SK-N-SH (cell line): Measurements from ENCODE around the gene ZBTB45. TPM values are rescaled to one million over a fixed set of nuclear protein-coding genes. Genes with fewer than 3 reads are reported as not detected.

Experiments used
- CTCF ChIA-PET: fragments of 300-600, 350-600 bp; formaldehyde crosslinking; extraction: SDS; loops from one replicate; lab custom pipeline; 2021; lab: Yijun Ruan, JAX
- POLR2A ChIA-PET: fragments of 350-600 bp; sonication (Branson Sonifier 250); formaldehyde crosslinking; extraction: SDS; loops from one replicate; lab custom pipeline; 2020; ENCODE audit warnings: antibody characterized with exemption, inconsistent platforms; lab: Yijun Ruan, JAX
- DNase-seq: peaks from one replicate; pipeline ENCODE4 v3.0.0; 2012
- H2AFZ ChIP-seq: fragments of 200-600 bp; sonication (generic); 2 replicates; pipeline ENCODE4 v1.8.1; 2016; ENCODE audit warnings: antibody characterized with exemption, mild to moderate bottlenecking, low read depth
- H3F3A ChIP-seq: fragments of 200-600 bp; sonication (generic); replicated peaks from 2 replicates; pipeline ENCODE3; 2016; ENCODE audit warnings: antibody characterized with exemption, mild to moderate bottlenecking; ENCODE audit not compliant: insufficient read depth
- H3K27ac ChIP-seq, 2 experiments: fragments of 200-500 bp in 1 of 2; fragments of 200-600 bp in 1 of 2; sonication (Bioruptor generic) in 1 of 2; sonication (generic), shearing (Covaris generic) in 1 of 2; 2 replicates each; pipeline versions ENCODE4 v1.5.1 to v1.6.1; 2014 to 2016; ENCODE audit warnings: low read depth in 2 of 2, inconsistent platforms in 1 of 2, low read length in 1 of 2, mild to moderate bottlenecking in 1 of 2, mixed read lengths in 1 of 2
- H3K27me3 ChIP-seq: fragments of 200-600 bp; sonication (generic), shearing (Covaris generic); 2 replicates; pipeline ENCODE4 v1.6.1; 2016; ENCODE audit warnings: mixed run types; ENCODE audit not compliant: insufficient read depth
- H3K36me3 ChIP-seq, 2 experiments: fragments of 200-500 bp in 1 of 2; fragments of 200-600 bp in 1 of 2; sonication (Bioruptor generic) in 1 of 2; sonication (generic) in 1 of 2; replicated peaks in 1 of 2; 2 replicates each; pipeline versions ENCODE3 to v1.5.1; 2014 to 2016; ENCODE audit warnings: low read length in 1 of 2, mild to moderate bottlenecking in 1 of 2; ENCODE audit not compliant: insufficient read depth in 2 of 2, control insufficient read depth in 1 of 2
- H3K4me1 ChIP-seq, 2 experiments: fragments of 200-500 bp in 1 of 2; fragments of 200-600 bp in 1 of 2; sonication (Bioruptor generic) in 1 of 2; sonication (generic), shearing (Covaris generic) in 1 of 2; 2 replicates each; pipeline versions ENCODE4 v1.5.1 to v1.6.1; 2014 to 2016; ENCODE audit warnings: low read depth in 1 of 2, low read length in 1 of 2, mixed run types in 1 of 2; ENCODE audit not compliant: insufficient read depth in 2 of 2, control insufficient read depth in 1 of 2
- H3K4me2 ChIP-seq: fragments of 200-600 bp; sonication (generic), shearing (Covaris generic); 2 replicates; pipeline ENCODE4 v1.6.1; 2017; ENCODE audit warnings: mixed run types
- H3K4me3 ChIP-seq, 2 experiments: fragments of 200-500 bp in 1 of 2; fragments of 200-600 bp in 1 of 2; sonication (Bioruptor generic) in 1 of 2; sonication (generic), shearing (Covaris generic) in 1 of 2; 2 replicates each; pipeline versions ENCODE4 v1.5.1 to v1.8.1; 2014 to 2016; ENCODE audit warnings: low read depth in 2 of 2, inconsistent platforms in 1 of 2, low read length in 1 of 2, mild to moderate bottlenecking in 1 of 2, mixed read lengths in 1 of 2, moderate library complexity in 1 of 2
- H3K79me2 ChIP-seq: fragments of 200-600 bp; sonication (generic); 2 replicates; pipeline ENCODE4 v1.8.1; 2017; ENCODE audit warnings: mild to moderate bottlenecking; ENCODE audit not compliant: insufficient read depth
- H3K9ac ChIP-seq: fragments of 200-600 bp; sonication (generic); 2 replicates; pipeline ENCODE4 v1.6.1; 2017; ENCODE audit warnings: mixed run types
- H3K9me2 ChIP-seq: fragments of 200-600 bp; sonication (generic); 2 replicates; pipeline ENCODE4 v1.6.1; 2017; ENCODE audit warnings: mixed run types
- H3K9me3 ChIP-seq: fragments of 200-600 bp; sonication (generic); 2 replicates; pipeline ENCODE4 v1.6.1; 2017; ENCODE audit warnings: mixed run types, mild to moderate bottlenecking, moderate library complexity
- H4K20me1 ChIP-seq: fragments of 200-600 bp; sonication (generic); 2 replicates; pipeline ENCODE4 v1.6.1; 2017; ENCODE audit warnings: mild to moderate bottlenecking, mixed run types; ENCODE audit not compliant: insufficient read depth
- CHD2 ChIP-seq: fragments of 150-350 bp; IDR thresholded peaks from 2 replicates; pipeline ENCODE4 v1.6.1; 2018; ENCODE audit warnings: low read length; ENCODE audit not compliant: partially characterized antibody
- ELF1 ChIP-seq: IDR thresholded peaks from 2 replicates; pipeline ENCODE4 v1.4.0; 2012
- FOXJ3 ChIP-seq: sonication (generic); formaldehyde crosslinking; IDR thresholded peaks from 2 replicates; pipeline ENCODE4 v1.5.1; 2020; ENCODE audit warnings: mild to moderate bottlenecking, missing genetic modification reagents
- FOXM1 ChIP-seq: IDR thresholded peaks from 2 replicates; pipeline ENCODE4 v1.4.0; 2012; ENCODE audit warnings: low read depth, mild to moderate bottlenecking
- JUND ChIP-seq: IDR thresholded peaks from 2 replicates; pipeline ENCODE4 v1.4.0; 2012
- MXI1 ChIP-seq: IDR thresholded peaks from 2 replicates; pipeline ENCODE4 v1.6.1; 2012; ENCODE audit warnings: mild to moderate bottlenecking, low read depth, low read length, improper control_type of control experiment
- NFIC ChIP-seq: IDR thresholded peaks from 2 replicates; pipeline ENCODE4 v1.4.0; 2012; ENCODE audit warnings: borderline replicate concordance
- TEAD4 ChIP-seq: IDR thresholded peaks from 2 replicates; pipeline ENCODE4 v1.4.0; 2012; ENCODE audit warnings: mild to moderate bottlenecking, borderline replicate concordance; ENCODE audit not compliant: insufficient read depth
- WGBS: methylation state at CpG from one replicate; pipeline ENCODE4 v1.1.6; 2017; ENCODE audit warnings: low lambda C conversion rate; 5-methylcytosine and 5-hydroxymethylcytosine counted together
- polyA plus RNA-seq, 3 experiments: library from polyadenylated mRNA; depleted of rRNA; stranded (reverse); fragments of >200 nt; gene quantifications; 2 replicates each; pipeline ENCODE4 v1.2.3, GENCODE V29; 2012
- TF ChIP-seq, protein P1 (sequence below): fragments of 150-350 bp; IDR thresholded peaks from 2 replicates; pipeline ENCODE4 v1.6.1; 2016; ENCODE audit warnings: mild to moderate bottlenecking, low read depth, low read length

ZBTB45 gene
- polyA plus RNA-seq, 1 of the 3 experiments (the other 2 are of a cell fraction) = 11.3 TPM

DNA sequence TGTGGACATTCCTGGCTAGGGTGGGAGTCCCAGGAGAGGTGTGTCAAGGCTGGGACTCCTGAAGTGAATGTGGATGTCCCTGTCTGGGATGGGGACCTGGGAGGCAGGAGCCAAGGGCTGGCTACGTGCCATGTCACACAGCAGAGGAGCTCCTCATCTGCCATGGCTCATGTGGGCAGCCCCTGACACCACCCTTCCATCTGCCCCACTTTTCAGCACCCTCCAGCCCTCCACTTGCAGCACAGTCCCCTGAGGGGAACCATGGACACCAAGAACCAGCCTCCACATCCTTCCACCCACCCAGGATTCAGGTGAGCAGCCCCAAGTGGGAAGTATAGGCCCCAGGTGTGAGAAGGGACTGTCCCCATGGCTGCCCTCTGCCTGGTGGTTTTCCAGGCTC is 41.7 kb downstream of the ZBTB45 start:
- Histone ChIP-seq H3K79me2 (no peaks in the 10 kb centered on the region), H3K9me2 (no peaks in the 10 kb centered on the region), H3K9ac (no peak overlapping the region), H2AFZ (no peak overlapping the region), H3F3A (peaks cover 10% of the 10 kb centered on the region), H3K4me2 (no peak overlapping the region), H4K20me1 (no peaks in the 10 kb centered on the region), H3K27me3 (no peaks in the 10 kb centered on the region), H3K4me3 (no peak overlapping the region), H3K4me1 (peaks cover 0 to 30% of the 10 kb centered on the region in 2 experiments; a peak in 1 of 4 replicates), H3K36me3 (peaks cover 0 to 22% of the 10 kb centered on the region in 2 experiments), H3K27ac (no peak overlapping the region; a peak in 1 of 4 replicates)
- ChIA-PET CTCF (interaction anchor here (1.7 to 4.5 kb wide), 2 partner anchors 36 to 42 kb away, joined by 5 to 22 read pairs; partner anchors contain the start of gene ZBTB45), POLR2A (no interaction called here)
- DNase-seq = no peak
- 100% methylated on average over 1 of the region's 1 CpG for WGBS
- no peak for TF ChIP-seq NFIC
- TF ChIP-seq FOXJ3 (CRISPR knock-in tag) = no peak
- TF ChIP-seq, protein P1, sequence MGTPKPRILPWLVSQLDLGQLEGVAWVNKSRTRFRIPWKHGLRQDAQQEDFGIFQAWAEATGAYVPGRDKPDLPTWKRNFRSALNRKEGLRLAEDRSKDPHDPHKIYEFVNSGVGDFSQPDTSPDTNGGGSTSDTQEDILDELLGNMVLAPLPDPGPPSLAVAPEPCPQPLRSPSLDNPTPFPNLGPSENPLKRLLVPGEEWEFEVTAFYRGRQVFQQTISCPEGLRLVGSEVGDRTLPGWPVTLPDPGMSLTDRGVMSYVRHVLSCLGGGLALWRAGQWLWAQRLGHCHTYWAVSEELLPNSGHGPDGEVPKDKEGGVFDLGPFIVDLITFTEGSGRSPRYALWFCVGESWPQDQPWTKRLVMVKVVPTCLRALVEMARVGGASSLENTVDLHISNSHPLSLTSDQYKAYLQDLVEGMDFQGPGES = no peak
- no peak for TF ChIP-seq FOXM1
- TF ChIP-seq, all 33 proteins: peak for 0
- no peaks in the 10 kb centered on the region for H3K9me3 ChIP-seq

DNA sequence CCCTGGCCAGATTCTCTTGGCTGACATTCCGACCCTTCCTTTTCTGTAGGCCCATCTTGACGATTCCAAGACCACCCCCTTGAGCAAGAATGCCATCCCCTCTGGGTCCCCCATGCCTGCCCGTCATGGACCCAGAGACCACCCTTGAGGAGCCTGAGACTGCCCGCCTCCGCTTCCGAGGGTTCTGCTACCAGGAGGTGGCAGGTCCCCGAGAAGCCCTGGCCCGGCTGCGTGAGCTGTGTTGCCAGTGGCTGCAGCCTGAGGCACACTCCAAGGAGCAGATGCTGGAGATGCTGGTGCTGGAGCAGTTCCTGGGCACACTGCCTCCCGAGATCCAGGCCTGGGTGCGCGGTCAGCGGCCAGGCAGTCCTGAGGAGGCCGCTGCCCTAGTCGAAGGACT is 42.5 kb downstream of the ZBTB45 start:
- Histone ChIP-seq H3K36me3 (peaks cover 0 to 30% of the 10 kb centered on the region in 2 experiments), H3K79me2 (no peaks in the 10 kb centered on the region), H3K27ac (peak overlapping the region; percentile 90 to 97; a peak in 3 of 4 replicates), H3K9ac (peak overlapping the region; percentile 70; the same call in 1 of the 2 replicates), H3F3A (peaks cover 10% of the 10 kb centered on the region), H2AFZ (no peak overlapping the region), H4K20me1 (no peaks in the 10 kb centered on the region), H3K9me3 (no peaks in the 10 kb centered on the region), H3K27me3 (no peaks in the 10 kb centered on the region), H3K9me2 (no peaks in the 10 kb centered on the region), H3K4me2 (peak overlapping the region; percentile 92), H3K4me3 (peak overlapping the region; percentile 67 to 85; a peak in 2 of 4 replicates), H3K4me1 (peaks cover 0 to 30% of the 10 kb centered on the region in 2 experiments; a peak in 1 of 4 replicates)
- POLR2A ChIA-PET = interaction anchor here (0.8 to 1.0 kb wide), 2 partner anchors 57 to 67 kb away, joined by 3 to 4 read pairs; partner anchors contain the start of gene TRIM28
- no peak for TF ChIP-seq MXI1
- TF ChIP-seq ELF1 = no peak
- TF ChIP-seq JUND = no peak
- WGBS = 81% methylated on average over 9 of the region's 15 CpGs
- DNase-seq = no peak
- CTCF ChIA-PET = interaction anchor here (1.7 to 4.5 kb wide), 2 partner anchors 37 to 42 kb away, joined by 5 to 22 read pairs; partner anchors contain the start of gene ZBTB45

DNA sequence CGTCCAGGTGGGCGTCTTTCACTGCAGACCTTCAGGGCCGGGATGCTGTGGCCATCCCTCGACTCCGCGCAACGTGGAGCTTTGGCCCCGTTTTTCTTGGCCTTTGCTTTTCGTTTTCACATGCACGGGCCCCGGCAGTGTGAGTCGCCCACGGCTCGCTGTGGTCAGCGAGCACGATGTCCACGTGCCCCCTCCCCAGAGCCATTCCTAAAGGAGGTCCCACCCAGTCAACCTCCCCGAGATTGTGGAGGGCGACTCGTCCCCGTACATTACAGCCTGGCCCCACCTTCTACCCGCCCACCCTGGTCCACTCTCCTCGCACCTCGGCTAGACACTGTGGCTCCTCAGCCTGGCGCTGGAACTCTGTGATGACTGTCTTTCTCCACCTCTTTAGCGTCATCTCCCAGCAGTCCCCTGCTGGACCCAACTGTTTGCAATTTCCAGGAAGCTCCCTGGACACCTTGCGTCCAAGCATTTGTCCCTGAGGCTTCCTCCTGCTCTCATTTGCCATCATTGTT is 43.1 kb downstream of the ZBTB45 start:
- no peaks in the 10 kb centered on the region for H3K79me2 ChIP-seq
- no peaks in the 10 kb centered on the region for H3K9me2 ChIP-seq
- peak; percentile 73 for DNase-seq
- 7% methylated on average over 27 of the region's 27 CpGs for WGBS
- TF ChIP-seq CHD2 (no peak), TEAD4 (0 out of 2 replicates have a peak, but pooled peaks have one; percentile 3), FOXJ3 (CRISPR knock-in tag) (peak; percentile 47; the same call in 1 of the 2 replicates)
- peak overlapping the region; percentile 67 to 85 for H3K4me3 ChIP-seq
- peak overlapping the region; percentile 92 for H3K4me2 ChIP-seq
- no peaks in the 10 kb centered on the region for H3K9me3 ChIP-seq
- no peaks in the 10 kb centered on the region for H3K27me3 ChIP-seq
- peak overlapping the region; percentile 70 for H3K9ac ChIP-seq
- ChIA-PET CTCF (interaction anchor here (1.7 to 4.5 kb wide), 2 partner anchors 38 to 43 kb away, joined by 5 to 22 read pairs; partner anchors contain the start of gene ZBTB45), POLR2A (interaction anchor here (0.8 to 1.4 kb wide), 4 partner anchors 16 to 97 kb away, joined by 3 to 4 read pairs (median 4); partner anchors contain the start of gene TRIM28)
- H3K4me1 ChIP-seq = peaks cover 0 to 30% of the 10 kb centered on the region in 2 experiments; a peak in 1 of 4 replicates
- no peaks in the 10 kb centered on the region for H4K20me1 ChIP-seq
- peak overlapping the region; percentile 90 to 97 for H3K27ac ChIP-seq
- peaks cover 10% of the 10 kb centered on the region for H3F3A ChIP-seq
- peaks cover 0 to 36% of the 10 kb centered on the region in 2 experiments for H3K36me3 ChIP-seq
- peak overlapping the region; percentile 56; the same call in 1 of the 2 replicates for H2AFZ ChIP-seq
